HEK293 (cell line): ENCODE data around the gene GNS.

ENCODE experiments used
- ZNF211 ChIP-seq: fragments of 450-650 bp; formaldehyde crosslinking; IDR thresholded peaks from 2 replicates; pipeline ENCODE4 v1.5.1; 2016; ENCODE audit warnings: low read depth, missing biosample characterization, missing genetic modification characterization
- ZNF274 ChIP-seq, 2 experiments: fragments of 200-500 bp in 1 of 2; fragments of 450-650 bp in 1 of 2; sonication (Bioruptor generic) in 1 of 2; formaldehyde crosslinking in 1 of 2; IDR thresholded peaks; 2 replicates each; pipeline versions ENCODE4 v1.5.1 to v1.6.1; 2014 to 2016; ENCODE audit warnings: borderline replicate concordance in 1 of 2, inconsistent platforms in 1 of 2, low read length in 1 of 2, missing biosample characterization in 1 of 2, missing genetic modification characterization in 1 of 2
- TF ChIP-seq, protein P1 (sequence below): fragments of 450-650 bp; formaldehyde crosslinking; IDR thresholded peaks from 2 replicates; pipeline ENCODE4 v1.5.1; 2016; ENCODE audit warnings: missing biosample characterization, missing genetic modification characterization
- TF ChIP-seq, protein P2 (sequence below): fragments of 450-650 bp; formaldehyde crosslinking; IDR thresholded peaks from 2 replicates; pipeline ENCODE4 v1.5.1; 2016; ENCODE audit warnings: missing biosample characterization, missing genetic modification characterization, low read depth
- TF ChIP-seq, protein P3 (sequence below): sonication (generic); formaldehyde crosslinking; IDR thresholded peaks from 2 replicates; pipeline ENCODE4 v1.8.1; 2022; ENCODE audit warnings: mild to moderate bottlenecking, moderate library complexity, missing genetic modification reagents
- TF ChIP-seq, protein P4 (sequence below): fragments of 450-650 bp; formaldehyde crosslinking; IDR thresholded peaks from 2 replicates; pipeline ENCODE4 v1.5.1; 2016; ENCODE audit warnings: missing biosample characterization, missing genetic modification characterization
- TF ChIP-seq, protein P5 (sequence below): fragments of 450-650 bp; formaldehyde crosslinking; IDR thresholded peaks from 2 replicates; pipeline ENCODE4 v1.5.1; 2016; ENCODE audit warnings: missing biosample characterization, missing genetic modification characterization

DNA sequence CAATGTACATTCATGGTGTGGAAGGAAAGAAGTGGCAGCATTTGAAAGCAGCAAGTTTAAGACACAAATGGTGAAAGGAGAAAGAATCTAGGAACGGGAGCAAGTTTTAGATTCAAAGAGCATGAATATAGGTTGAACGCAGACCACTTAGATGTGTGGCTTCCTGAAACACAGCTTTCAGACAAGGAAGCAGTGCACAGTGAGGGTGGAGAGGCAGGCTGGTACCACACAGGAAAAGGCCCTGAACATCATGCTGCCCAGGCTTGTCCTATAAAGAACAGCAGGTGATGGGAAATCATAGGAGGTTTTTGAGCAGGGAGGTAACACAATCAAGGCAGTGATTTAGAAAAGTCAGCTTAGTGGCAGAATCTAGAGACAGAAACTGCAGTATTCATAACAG, 35.6 kb downstream of the GNS start:
- TF ChIP-seq, protein P1, sequence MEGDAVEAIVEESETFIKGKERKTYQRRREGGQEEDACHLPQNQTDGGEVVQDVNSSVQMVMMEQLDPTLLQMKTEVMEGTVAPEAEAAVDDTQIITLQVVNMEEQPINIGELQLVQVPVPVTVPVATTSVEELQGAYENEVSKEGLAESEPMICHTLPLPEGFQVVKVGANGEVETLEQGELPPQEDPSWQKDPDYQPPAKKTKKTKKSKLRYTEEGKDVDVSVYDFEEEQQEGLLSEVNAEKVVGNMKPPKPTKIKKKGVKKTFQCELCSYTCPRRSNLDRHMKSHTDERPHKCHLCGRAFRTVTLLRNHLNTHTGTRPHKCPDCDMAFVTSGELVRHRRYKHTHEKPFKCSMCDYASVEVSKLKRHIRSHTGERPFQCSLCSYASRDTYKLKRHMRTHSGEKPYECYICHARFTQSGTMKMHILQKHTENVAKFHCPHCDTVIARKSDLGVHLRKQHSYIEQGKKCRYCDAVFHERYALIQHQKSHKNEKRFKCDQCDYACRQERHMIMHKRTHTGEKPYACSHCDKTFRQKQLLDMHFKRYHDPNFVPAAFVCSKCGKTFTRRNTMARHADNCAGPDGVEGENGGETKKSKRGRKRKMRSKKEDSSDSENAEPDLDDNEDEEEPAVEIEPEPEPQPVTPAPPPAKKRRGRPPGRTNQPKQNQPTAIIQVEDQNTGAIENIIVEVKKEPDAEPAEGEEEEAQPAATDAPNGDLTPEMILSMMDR (tag by site-specific recombination), result no peak
- no peak for TF ChIP-seq ZNF274 (IDR thresholded peaks at IDR 0.05; ENCODE audit: low read length)
- no peak for TF ChIP-seq ZNF274 (tag by site-specific recombination; IDR thresholded peaks at IDR 0.05; ENCODE audit: borderline replicate concordance)
- TF ChIP-seq, protein P2, sequence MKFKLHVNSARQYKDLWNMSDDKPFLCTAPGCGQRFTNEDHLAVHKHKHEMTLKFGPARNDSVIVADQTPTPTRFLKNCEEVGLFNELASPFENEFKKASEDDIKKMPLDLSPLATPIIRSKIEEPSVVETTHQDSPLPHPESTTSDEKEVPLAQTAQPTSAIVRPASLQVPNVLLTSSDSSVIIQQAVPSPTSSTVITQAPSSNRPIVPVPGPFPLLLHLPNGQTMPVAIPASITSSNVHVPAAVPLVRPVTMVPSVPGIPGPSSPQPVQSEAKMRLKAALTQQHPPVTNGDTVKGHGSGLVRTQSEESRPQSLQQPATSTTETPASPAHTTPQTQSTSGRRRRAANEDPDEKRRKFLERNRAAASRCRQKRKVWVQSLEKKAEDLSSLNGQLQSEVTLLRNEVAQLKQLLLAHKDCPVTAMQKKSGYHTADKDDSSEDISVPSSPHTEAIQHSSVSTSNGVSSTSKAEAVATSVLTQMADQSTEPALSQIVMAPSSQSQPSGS, result no peak
- no peak for TF ChIP-seq ZNF211 (tag by site-specific recombination)
- TF ChIP-seq, protein P3, sequence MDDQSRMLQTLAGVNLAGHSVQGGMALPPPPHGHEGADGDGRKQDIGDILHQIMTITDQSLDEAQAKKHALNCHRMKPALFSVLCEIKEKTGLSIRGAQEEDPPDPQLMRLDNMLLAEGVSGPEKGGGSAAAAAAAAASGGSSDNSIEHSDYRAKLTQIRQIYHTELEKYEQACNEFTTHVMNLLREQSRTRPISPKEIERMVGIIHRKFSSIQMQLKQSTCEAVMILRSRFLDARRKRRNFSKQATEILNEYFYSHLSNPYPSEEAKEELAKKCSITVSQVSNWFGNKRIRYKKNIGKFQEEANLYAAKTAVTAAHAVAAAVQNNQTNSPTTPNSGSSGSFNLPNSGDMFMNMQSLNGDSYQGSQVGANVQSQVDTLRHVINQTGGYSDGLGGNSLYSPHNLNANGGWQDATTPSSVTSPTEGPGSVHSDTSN, result no peak
- TF ChIP-seq, protein P4, sequence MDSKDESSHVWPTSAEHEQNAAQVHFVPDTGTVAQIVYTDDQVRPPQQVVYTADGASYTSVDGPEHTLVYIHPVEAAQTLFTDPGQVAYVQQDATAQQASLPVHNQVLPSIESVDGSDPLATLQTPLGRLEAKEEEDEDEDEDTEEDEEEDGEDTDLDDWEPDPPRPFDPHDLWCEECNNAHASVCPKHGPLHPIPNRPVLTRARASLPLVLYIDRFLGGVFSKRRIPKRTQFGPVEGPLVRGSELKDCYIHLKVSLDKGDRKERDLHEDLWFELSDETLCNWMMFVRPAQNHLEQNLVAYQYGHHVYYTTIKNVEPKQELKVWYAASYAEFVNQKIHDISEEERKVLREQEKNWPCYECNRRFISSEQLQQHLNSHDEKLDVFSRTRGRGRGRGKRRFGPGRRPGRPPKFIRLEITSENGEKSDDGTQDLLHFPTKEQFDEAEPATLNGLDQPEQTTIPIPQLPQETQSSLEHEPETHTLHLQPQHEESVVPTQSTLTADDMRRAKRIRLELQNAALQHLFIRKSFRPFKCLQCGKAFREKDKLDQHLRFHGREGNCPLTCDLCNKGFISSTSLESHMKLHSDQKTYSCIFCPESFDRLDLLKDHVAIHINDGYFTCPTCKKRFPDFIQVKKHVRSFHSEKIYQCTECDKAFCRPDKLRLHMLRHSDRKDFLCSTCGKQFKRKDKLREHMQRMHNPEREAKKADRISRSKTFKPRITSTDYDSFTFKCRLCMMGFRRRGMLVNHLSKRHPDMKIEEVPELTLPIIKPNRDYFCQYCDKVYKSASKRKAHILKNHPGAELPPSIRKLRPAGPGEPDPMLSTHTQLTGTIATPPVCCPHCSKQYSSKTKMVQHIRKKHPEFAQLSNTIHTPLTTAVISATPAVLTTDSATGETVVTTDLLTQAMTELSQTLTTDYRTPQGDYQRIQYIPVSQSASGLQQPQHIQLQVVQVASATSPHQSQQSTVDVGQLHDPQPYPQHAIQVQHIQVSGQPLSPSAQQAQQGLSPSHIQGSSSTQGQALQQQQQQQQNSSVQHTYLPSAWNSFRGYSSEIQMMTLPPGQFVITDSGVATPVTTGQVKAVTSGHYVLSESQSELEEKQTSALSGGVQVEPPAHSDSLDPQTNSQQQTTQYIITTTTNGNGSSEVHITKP (tag by site-specific recombination), result no peak
- TF ChIP-seq, protein P5, sequence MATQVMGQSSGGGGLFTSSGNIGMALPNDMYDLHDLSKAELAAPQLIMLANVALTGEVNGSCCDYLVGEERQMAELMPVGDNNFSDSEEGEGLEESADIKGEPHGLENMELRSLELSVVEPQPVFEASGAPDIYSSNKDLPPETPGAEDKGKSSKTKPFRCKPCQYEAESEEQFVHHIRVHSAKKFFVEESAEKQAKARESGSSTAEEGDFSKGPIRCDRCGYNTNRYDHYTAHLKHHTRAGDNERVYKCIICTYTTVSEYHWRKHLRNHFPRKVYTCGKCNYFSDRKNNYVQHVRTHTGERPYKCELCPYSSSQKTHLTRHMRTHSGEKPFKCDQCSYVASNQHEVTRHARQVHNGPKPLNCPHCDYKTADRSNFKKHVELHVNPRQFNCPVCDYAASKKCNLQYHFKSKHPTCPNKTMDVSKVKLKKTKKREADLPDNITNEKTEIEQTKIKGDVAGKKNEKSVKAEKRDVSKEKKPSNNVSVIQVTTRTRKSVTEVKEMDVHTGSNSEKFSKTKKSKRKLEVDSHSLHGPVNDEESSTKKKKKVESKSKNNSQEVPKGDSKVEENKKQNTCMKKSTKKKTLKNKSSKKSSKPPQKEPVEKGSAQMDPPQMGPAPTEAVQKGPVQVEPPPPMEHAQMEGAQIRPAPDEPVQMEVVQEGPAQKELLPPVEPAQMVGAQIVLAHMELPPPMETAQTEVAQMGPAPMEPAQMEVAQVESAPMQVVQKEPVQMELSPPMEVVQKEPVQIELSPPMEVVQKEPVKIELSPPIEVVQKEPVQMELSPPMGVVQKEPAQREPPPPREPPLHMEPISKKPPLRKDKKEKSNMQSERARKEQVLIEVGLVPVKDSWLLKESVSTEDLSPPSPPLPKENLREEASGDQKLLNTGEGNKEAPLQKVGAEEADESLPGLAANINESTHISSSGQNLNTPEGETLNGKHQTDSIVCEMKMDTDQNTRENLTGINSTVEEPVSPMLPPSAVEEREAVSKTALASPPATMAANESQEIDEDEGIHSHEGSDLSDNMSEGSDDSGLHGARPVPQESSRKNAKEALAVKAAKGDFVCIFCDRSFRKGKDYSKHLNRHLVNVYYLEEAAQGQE (tag by site-specific recombination), result no peak
